IMR-90 (cell line): ENCODE measurements around the gene RFX2. TPM values are rescaled to one million over a fixed set of nuclear protein-coding genes. Genes with fewer than 3 reads are reported as not detected.

Experiments used
- ATAC-seq: fragments of 200-7000 bp; cut with Tn5 transposase; 2 replicates; pipeline ENCODE4 v1.9.1; 2020; ENCODE audit warnings: low read depth, mild to moderate bottlenecking, moderate library complexity
- BruUV-seq: library from RNA; stranded (reverse); fragments of 400-500 nt; replicated peaks from 2 replicates; lab custom pipeline; 2021; lab: Mats Ljungman, UMichigan
- CTCF ChIA-PET: fragments of 300-600 bp; formaldehyde crosslinking; extraction: SDS; loops from one replicate; lab custom pipeline; 2021; ENCODE audit warnings: antibody characterized with exemption; lab: Yijun Ruan, JAX
- POLR2A ChIA-PET: fragments of 300-600 bp; sonication (Branson Sonifier 250); formaldehyde crosslinking; loops from one replicate; lab custom pipeline; 2022; ENCODE audit warnings: antibody characterized with exemption; ENCODE audit not compliant: unreplicated experiment; lab: Charles Lee
- DNase-seq: peaks from one replicate; pipeline ENCODE4 v3.0.0; 2013
- H2AFZ ChIP-seq: replicated peaks from 2 replicates; pipeline ENCODE3; 2013; ENCODE audit warnings: low read length, mild to moderate bottlenecking; ENCODE audit not compliant: poor library complexity
- H2AK5ac ChIP-seq: 2 replicates; pipeline ENCODE4 v1.6.1; 2013; ENCODE audit warnings: low read depth, low read length, inconsistent platforms
- H2AK9ac ChIP-seq: replicated peaks from 2 replicates; pipeline ENCODE3; 2013; ENCODE audit warnings: mild to moderate bottlenecking, low read depth, low read length, moderate library complexity; ENCODE audit not compliant: poor library complexity
- H2BK120ac ChIP-seq: 2 replicates; pipeline ENCODE4 v1.6.1; 2013; ENCODE audit warnings: low read depth, low read length, inconsistent platforms
- H2BK15ac ChIP-seq: 3 replicates; pipeline ENCODE4 v1.6.1; 2013; ENCODE audit warnings: low read depth, low read length, inconsistent platforms
- H2BK20ac ChIP-seq: 2 replicates; pipeline ENCODE4 v1.6.1; 2013; ENCODE audit warnings: low read depth, mild to moderate bottlenecking, inconsistent platforms, low read length, moderate library complexity
- H2BK5ac ChIP-seq: 2 replicates; pipeline ENCODE4 v1.6.1; 2013; ENCODE audit warnings: mild to moderate bottlenecking, low read depth, low read length, inconsistent platforms; ENCODE audit not compliant: poor library complexity, severe bottlenecking
- H3K14ac ChIP-seq: replicated peaks from 2 replicates; pipeline ENCODE4 v1.6.1; 2013; ENCODE audit warnings: low read depth, low read length, inconsistent platforms
- H3K18ac ChIP-seq: 2 replicates; pipeline ENCODE4 v1.6.1; 2013; ENCODE audit warnings: low read depth, low read length, control low read depth
- H3K23ac ChIP-seq: 2 replicates; pipeline ENCODE4 v1.6.1; 2013; ENCODE audit warnings: low read depth, low read length, inconsistent platforms
- H3K27ac ChIP-seq: 2 replicates; pipeline ENCODE4 v1.5.1; 2013; ENCODE audit warnings: mild to moderate bottlenecking, control low read depth, low read length; ENCODE audit not compliant: insufficient read depth
- H3K27me3 ChIP-seq: 2 replicates; pipeline ENCODE4 v1.6.1; 2013; ENCODE audit warnings: low read length; ENCODE audit not compliant: control insufficient read depth, insufficient read depth
- H3K36me3 ChIP-seq: 2 replicates; pipeline ENCODE4 v1.6.1; 2013; ENCODE audit warnings: low read length, mixed read lengths; ENCODE audit not compliant: control insufficient read depth, insufficient read depth
- H3K4ac ChIP-seq: 2 replicates; pipeline ENCODE4 v1.6.1; 2013; ENCODE audit warnings: low read depth, low read length, inconsistent platforms
- H3K4me1 ChIP-seq: 2 replicates; pipeline ENCODE4 v1.6.1; 2013; ENCODE audit warnings: low read length, mixed read lengths; ENCODE audit not compliant: control insufficient read depth, insufficient read depth
- H3K4me2 ChIP-seq: 2 replicates; pipeline ENCODE4 v1.6.1; 2013; ENCODE audit warnings: low read depth, mild to moderate bottlenecking, control low read depth, low read length, moderate library complexity
- H3K4me3 ChIP-seq: 2 replicates; pipeline ENCODE4 v1.5.1; 2013; ENCODE audit warnings: low read depth, mild to moderate bottlenecking, control low read depth, low read length, moderate library complexity; ENCODE audit not compliant: insufficient read depth
- H3K56ac ChIP-seq: 2 replicates; pipeline ENCODE4 v1.6.1; 2013; ENCODE audit warnings: low read length, inconsistent platforms; ENCODE audit not compliant: insufficient read depth; ENCODE audit errors: extremely low read depth
- H3K79me1 ChIP-seq, 2 experiments: 2 replicates each; pipeline ENCODE4 v1.6.1; 2013; ENCODE audit warnings: low read length in 2 of 2, inconsistent platforms in 1 of 2, low read depth in 1 of 2
- H3K9ac ChIP-seq: 2 replicates; pipeline ENCODE4 v1.6.1; 2013; ENCODE audit warnings: low read depth, low read length, control low read depth
- H3K9me1 ChIP-seq: 2 replicates; pipeline ENCODE4 v1.6.1; 2013; ENCODE audit warnings: low read length, inconsistent platforms; ENCODE audit not compliant: insufficient read depth
- H3K9me3 ChIP-seq: 2 replicates; pipeline ENCODE4 v1.6.1; 2013; ENCODE audit warnings: low read length; ENCODE audit not compliant: control insufficient read depth, insufficient read depth
- H4K20me1 ChIP-seq: 2 replicates; pipeline ENCODE4 v1.6.1; 2013; ENCODE audit warnings: low read length, inconsistent platforms; ENCODE audit not compliant: insufficient read depth
- H4K5ac ChIP-seq: 2 replicates; pipeline ENCODE4 v1.6.1; 2013; ENCODE audit warnings: mild to moderate bottlenecking, low read depth, low read length, control low read depth
- H4K8ac ChIP-seq, 2 experiments: 2 replicates each; pipeline ENCODE4 v1.6.1; 2013; ENCODE audit warnings: low read depth in 2 of 2, low read length in 2 of 2, control low read depth in 1 of 2, inconsistent platforms in 1 of 2
- H4K91ac ChIP-seq: 2 replicates; pipeline ENCODE4 v1.6.1; 2013; ENCODE audit warnings: low read depth, low read length, inconsistent platforms; ENCODE audit not compliant: insufficient read depth
- BHLHE40 ChIP-seq: fragments of 150-350 bp; IDR thresholded peaks from 2 replicates; pipeline ENCODE4 v1.6.1; 2016; ENCODE audit warnings: mild to moderate bottlenecking, low read depth, low read length
- CEBPB ChIP-seq: IDR thresholded peaks from 2 replicates; pipeline ENCODE4 v1.6.1; 2012; ENCODE audit warnings: low read depth, low read length, improper control_type of control experiment
- CHD1 ChIP-seq: IDR thresholded peaks from 2 replicates; pipeline ENCODE4 v1.6.1; 2012; ENCODE audit warnings: low read depth, low read length, improper control_type of control experiment
- CTCF ChIP-seq: conservative IDR thresholded peaks from 2 replicates; pipeline ENCODE4 v1.5.1; 2012; ENCODE audit warnings: mild to moderate bottlenecking, low read depth, low read length, improper control_type of control experiment
- ELK1 ChIP-seq: fragments of 150-350 bp; IDR thresholded peaks from 2 replicates; pipeline ENCODE4 v1.6.1; 2016; ENCODE audit warnings: low read depth, mild to moderate bottlenecking, low read length, moderate library complexity, borderline replicate concordance
- FOS ChIP-seq: fragments of 150-350 bp; IDR thresholded peaks from 2 replicates; pipeline ENCODE4 v1.6.1; 2016; ENCODE audit warnings: low read depth, low read length
- MAFK ChIP-seq: IDR thresholded peaks from 2 replicates; pipeline ENCODE4 v1.6.1; 2012; ENCODE audit warnings: low read depth, low read length, improper control_type of control experiment
- MAZ ChIP-seq: IDR thresholded peaks from 2 replicates; pipeline ENCODE4 v1.6.1; 2012; ENCODE audit warnings: low read depth, mild to moderate bottlenecking, low read length, improper control_type of control experiment, moderate library complexity, borderline replicate concordance
- MXI1 ChIP-seq: IDR thresholded peaks from 2 replicates; pipeline ENCODE4 v1.6.1; 2012; ENCODE audit warnings: low read depth, mild to moderate bottlenecking, low read length, moderate library complexity, borderline replicate concordance
- NFE2L2 ChIP-seq: fragments of 150-350 bp; IDR thresholded peaks from 2 replicates; pipeline ENCODE4 v1.6.1; 2016; ENCODE audit warnings: low read depth, mild to moderate bottlenecking, low read length
- POLR2A ChIP-seq: IDR thresholded peaks from 2 replicates; pipeline ENCODE4 v1.6.1; 2012; ENCODE audit warnings: mild to moderate bottlenecking, low read depth, low read length
- RAD21 ChIP-seq: IDR thresholded peaks from 2 replicates; pipeline ENCODE4 v1.6.1; 2012; ENCODE audit warnings: low read length, improper control_type of control experiment
- RCOR1 ChIP-seq: IDR thresholded peaks from 2 replicates; pipeline ENCODE4 v1.6.1; 2012; ENCODE audit warnings: mild to moderate bottlenecking, low read length, improper control_type of control experiment; ENCODE audit not compliant: insufficient replicate concordance
- RFX5 ChIP-seq: IDR thresholded peaks from 2 replicates; pipeline ENCODE4 v1.8.0; 2012; ENCODE audit warnings: low read depth, mild to moderate bottlenecking, low read length, moderate library complexity
- SMC3 ChIP-seq: fragments of 150-350 bp; IDR thresholded peaks from 2 replicates; pipeline ENCODE4 v1.6.1; 2016; ENCODE audit warnings: low read depth, mild to moderate bottlenecking, antibody characterized with exemption, low read length, moderate library complexity
- USF2 ChIP-seq: fragments of 150-350 bp; IDR thresholded peaks from 2 replicates; pipeline ENCODE4 v1.6.1; 2017; ENCODE audit warnings: mild to moderate bottlenecking, antibody characterized with exemption, low read length, low read depth
- WGBS, 2 experiments: methylation state at CpG; one replicate each; pipeline versions ENCODE4 v1.1.5 to v1.1.7; 2013; ENCODE audit warnings: missing lambda C conversion rate in 2 of 2; ENCODE audit not compliant: insufficient read length in 1 of 2; ENCODE audit errors: extremely low coverage in 2 of 2; 5-methylcytosine and 5-hydroxymethylcytosine counted together
- dilution Hi-C: fragments of 300-500 bp; cut with HindIII; formaldehyde crosslinking; loops from one replicate; pipeline ENCODE4 v1.14.3; 2018; ENCODE audit warnings: low sequenced_read_pairs; ENCODE audit not compliant: unreplicated experiment
- in situ Hi-C: fragments of 300-500 bp; cut with MboI; formaldehyde crosslinking; loops from 3 replicates; pipeline ENCODE4 v1.14.3; 2019; ENCODE audit warnings: low sequenced_read_pairs, inconsistent platforms, mixed read lengths
- intact Hi-C: fragments of 100-400 bp; cut with micrococcal nuclease; formaldehyde crosslinking; loops from 2 replicates; pipeline ENCODE4 v1.10.0; 2022
- polyA plus RNA-seq, 3 experiments: library from polyadenylated mRNA; depleted of rRNA; stranded (reverse); fragments of >200 nt; gene quantifications; 2 replicates each; pipeline ENCODE4 v1.2.3, GENCODE V29; 2012; ENCODE audit warnings: low replicate concordance in 1 of 3
- total RNA-seq: library from RNA; depleted of rRNA; stranded (reverse); fragments of >200 nt; gene quantifications from 2 replicates; pipeline ENCODE4 v1.2.3, GENCODE V29; 2012

RFX2 gene
- total and polyA plus RNA-seq, 2 of the 4 experiments (the other 2 are of a cell fraction) = 2.2 to 4.9 TPM

GRCh38 chr19:5971714-5972354 lies 138.5 kb downstream of the RFX2 start:
- no peak overlapping the region for H4K5ac ChIP-seq
- H3K23ac ChIP-seq = no peak overlapping the region
- intact Hi-C loops (no loop called here), dilution Hi-C loops (no loop called here), in situ Hi-C loops (no loop called here)
- no peak overlapping the region for H3K4me2 ChIP-seq
- H3K36me3 ChIP-seq = peaks cover 22% of the 10 kb centered on the region
- DNase-seq (no peak), ATAC-seq (no peak)
- TF ChIP-seq SMC3 = no peak
- TF ChIP-seq BHLHE40 = no peak
- TF ChIP-seq NFE2L2 = no peak
- TF ChIP-seq MAZ = no peak
- no peak for TF ChIP-seq USF2
- TF ChIP-seq FOS = no peak
- TF ChIP-seq RFX5 = no peak
- TF ChIP-seq POLR2A = no peak
- no peak for TF ChIP-seq CTCF
- no peak for TF ChIP-seq CHD1
- TF ChIP-seq MAFK = no peak
- no peak for TF ChIP-seq RAD21
- no peak for TF ChIP-seq ELK1
- TF ChIP-seq CEBPB = no peak
- no peak for TF ChIP-seq MXI1
- no peak for TF ChIP-seq RCOR1
- no TSS peak for BruUV-seq
- H2BK5ac ChIP-seq = no peak overlapping the region
- H3K56ac ChIP-seq = no peak overlapping the region
- no peak overlapping the region for H4K91ac ChIP-seq
- no peak overlapping the region for H4K8ac ChIP-seq
- no peak overlapping the region for H3K9ac ChIP-seq
- WGBS, 2 experiments = no CpG with 5 or more reads among the region's 2 CpGs
- CTCF ChIA-PET = interaction anchor here (1.4 kb wide), 1 partner anchor 13 kb away, joined by 3 read pairs; no protein-coding TSS in a partner anchor
- peaks cover 15 to 94% of the 10 kb centered on the region in 2 experiments for H3K79me1 ChIP-seq
- POLR2A ChIA-PET = no interaction called here
- no peaks in the 10 kb centered on the region for H3K9me3 ChIP-seq
- no peak overlapping the region for H2BK15ac ChIP-seq
- no peak overlapping the region for H2AK5ac ChIP-seq
- H3K4me3 ChIP-seq = no peak overlapping the region
- no peak overlapping the region for H2AK9ac ChIP-seq
- no peak overlapping the region for H2AFZ ChIP-seq
- peaks cover 42% of the 10 kb centered on the region for H3K9me1 ChIP-seq
- H3K27ac ChIP-seq = no peak overlapping the region
- H4K20me1 ChIP-seq = peaks cover 93% of the 10 kb centered on the region
- H2BK120ac ChIP-seq = no peak overlapping the region
- H3K4ac ChIP-seq = no peak overlapping the region
- H3K27me3 ChIP-seq = no peaks in the 10 kb centered on the region
- H2BK20ac ChIP-seq = no peak overlapping the region
- no peak overlapping the region for H3K14ac ChIP-seq
- peaks cover 30% of the 10 kb centered on the region for H3K4me1 ChIP-seq
- no peak overlapping the region for H3K18ac ChIP-seq
